Endothelial cell of umbilical vein (primary cell): Measurements from ENCODE around the gene NFATC1. TPM values are rescaled to one million over a fixed set of nuclear protein-coding genes. Genes with fewer than 3 reads are reported as not detected.
A peak's percentile ranks its signal among the peaks of the same experiment; 100 is the strongest.

Source experiments
- BruUV-seq: library from RNA; stranded (reverse); fragments of 400-500 nt; replicated peaks from 2 replicates; lab custom pipeline; 2021; lab: Mats Ljungman, UMichigan
- CTCF ChIA-PET: fragments of 300-600, 350-600 bp; sonication (Branson Sonifier 250); formaldehyde crosslinking; loops from one replicate; lab custom pipeline; 2021; ENCODE audit warnings: antibody characterized with exemption, inconsistent platforms; lab: Charles Lee
- POLR2A ChIA-PET: fragments of 300-600, 350-600 bp; sonication (Branson Sonifier 250); formaldehyde crosslinking; loops from one replicate; lab custom pipeline; 2021; ENCODE audit warnings: antibody characterized with exemption, inconsistent platforms; lab: Charles Lee
- DNase-seq: peaks from one replicate; pipeline ENCODE4 v3.0.0-alpha.2; 2011; ENCODE audit warnings: low read depth, low spot score
- FAIRE-seq: peaks from 2 replicates; lab custom pipeline; 2011; peaks lifted over from hg19 to GRCh38; lab: Jason Lieb, UNC
- H2AFZ ChIP-seq: 2 replicates; pipeline ENCODE4 v1.6.0; 2012; ENCODE audit warnings: low read depth, low read length, control low read depth, inconsistent platforms
- H3K27ac ChIP-seq: 2 replicates; pipeline ENCODE4 v1.5.1; 2011; ENCODE audit warnings: low read depth, mild to moderate bottlenecking, control low read depth, low read length, moderate library complexity; ENCODE audit not compliant: insufficient read depth
- H3K27me3 ChIP-seq, 2 experiments: 2 replicates each; pipeline versions ENCODE4 v1.6.0 to v1.6.1; 2011; ENCODE audit warnings: low read length in 2 of 2, mixed read lengths in 1 of 2; ENCODE audit not compliant: control insufficient read depth in 2 of 2, insufficient read depth in 2 of 2
- H3K36me3 ChIP-seq, 2 experiments: 2 replicates in 1 of 2; 3 replicates in 1 of 2; pipeline ENCODE4 v1.5.1; 2011; ENCODE audit warnings: low read length in 2 of 2, mild to moderate bottlenecking in 1 of 2, moderate library complexity in 1 of 2; ENCODE audit not compliant: control insufficient read depth in 2 of 2, insufficient read depth in 2 of 2; ENCODE audit errors: extremely low read depth in 1 of 2
- H3K4me1 ChIP-seq: 3 replicates; pipeline ENCODE4 v1.5.1; 2011; ENCODE audit warnings: mild to moderate bottlenecking, low read length; ENCODE audit not compliant: control insufficient read depth, insufficient read depth; ENCODE audit errors: extremely low read depth
- H3K4me2 ChIP-seq: 2 replicates; pipeline ENCODE4 v1.6.1; 2011; ENCODE audit warnings: low read length, control low read depth, mixed read lengths; ENCODE audit not compliant: insufficient read depth
- H3K4me3 ChIP-seq, 3 experiments: fragments of 200-600 bp in 1 of 3; sonication (generic), shearing (Covaris generic) in 1 of 3; replicated peaks in 1 of 3; 2 replicates each; pipeline ENCODE4 v1.5.1; 2011 to 2016; ENCODE audit warnings: control low read depth in 3 of 3, low read length in 3 of 3, mild to moderate bottlenecking in 2 of 3, inconsistent platforms in 1 of 3, low read depth in 1 of 3, moderate library complexity in 1 of 3; ENCODE audit not compliant: insufficient read depth in 1 of 3
- H3K79me2 ChIP-seq: 2 replicates; pipeline ENCODE4 v1.6.0; 2012; ENCODE audit warnings: low read length, inconsistent platforms; ENCODE audit not compliant: control insufficient read depth, insufficient read depth
- H3K9ac ChIP-seq: replicated peaks from 2 replicates; pipeline ENCODE3; 2011; ENCODE audit warnings: low read length, control low read depth; ENCODE audit not compliant: insufficient read depth; ENCODE audit errors: extremely low read depth
- H3K9me1 ChIP-seq: replicated peaks from 3 replicates; pipeline ENCODE4 v1.6.0; 2011; ENCODE audit warnings: mild to moderate bottlenecking, low read length; ENCODE audit not compliant: control insufficient read depth, insufficient read depth; ENCODE audit errors: extremely low read depth
- H3K9me3 ChIP-seq: replicated peaks from 2 replicates; pipeline ENCODE4 v1.5.1; 2012; ENCODE audit warnings: low read length, inconsistent platforms; ENCODE audit not compliant: control insufficient read depth, insufficient read depth
- H4K20me1 ChIP-seq: replicated peaks from 2 replicates; pipeline ENCODE3; 2011; ENCODE audit warnings: mild to moderate bottlenecking, low read length; ENCODE audit not compliant: control insufficient read depth, insufficient read depth; ENCODE audit errors: extremely low read depth
- CTCF ChIP-seq, 2 donors: IDR thresholded peaks; 1 replicate in 1 of 2; 2 replicates in 1 of 2; pipeline ENCODE4 v1.5.1; 2011; ENCODE audit warnings: low read length in 2 of 2, mild to moderate bottlenecking in 2 of 2, moderate library complexity in 2 of 2, control low read depth in 1 of 2, inconsistent platforms in 1 of 2, low read depth in 1 of 2; ENCODE audit not compliant: insufficient read depth in 1 of 2; ENCODE audit errors: extremely low read depth in 1 of 2
- EZH2 ChIP-seq: IDR thresholded peaks from 2 replicates; pipeline ENCODE4 v1.6.1; 2012; ENCODE audit warnings: borderline replicate concordance, low read depth, mild to moderate bottlenecking, moderate library complexity, low read length, inconsistent platforms; ENCODE audit not compliant: severe bottlenecking
- FOS ChIP-seq: IDR thresholded peaks from 2 replicates; pipeline ENCODE4 v1.6.1; 2011; ENCODE audit warnings: mild to moderate bottlenecking, low read length, moderate library complexity, borderline replicate concordance; ENCODE audit not compliant: insufficient read depth
- GATA2 ChIP-seq: IDR thresholded peaks from 2 replicates; pipeline ENCODE4 v1.7.0; 2011; ENCODE audit warnings: low read depth, mild to moderate bottlenecking, moderate library complexity, mixed read lengths, low read length; ENCODE audit not compliant: insufficient read length, insufficient read depth
- JUN ChIP-seq: IDR thresholded peaks from 2 replicates; pipeline ENCODE4 v1.6.1; 2011; ENCODE audit warnings: borderline replicate concordance, low read depth; ENCODE audit not compliant: insufficient read length, insufficient read depth
- MYC ChIP-seq: IDR thresholded peaks from one replicate; pipeline ENCODE4 v1.6.1; 2011; ENCODE audit warnings: mild to moderate bottlenecking, low read depth, low read length
- POLR2A ChIP-seq: IDR thresholded peaks from 2 replicates; pipeline ENCODE4 v1.6.1; 2012; ENCODE audit warnings: low read depth, mild to moderate bottlenecking, control low read depth, low read length
- POLR2AphosphoS5 ChIP-seq: IDR thresholded peaks from 2 replicates; pipeline ENCODE4 v1.6.1; 2012; ENCODE audit warnings: low read depth, mild to moderate bottlenecking, control low read depth, low read length, moderate library complexity; ENCODE audit not compliant: insufficient read depth
- dilution Hi-C: fragments of 300-500 bp; cut with MboI; formaldehyde crosslinking; loops from one replicate; pipeline ENCODE4 v1.15.0; 2019; ENCODE audit warnings: low sequenced_read_pairs; ENCODE audit not compliant: extremely low pct_ligation_motif_present
- intact Hi-C: fragments of 100-400 bp; cut with micrococcal nuclease; formaldehyde crosslinking; loops from one replicate; pipeline ENCODE4 v1.10.0; 2022
- polyA plus RNA-seq, 4 experiments: library from polyadenylated mRNA; depleted of rRNA in 3 of 4; stranded (reverse) in 3 of 4; unstranded in 1 of 4; fragments of >200 nt; gene quantifications; 2 replicates each; pipeline versions ENCODE4 v1.2.1 to v1.2.3, GENCODE V29; 2011 to 2012; ENCODE audit warnings: missing spikeins in 1 of 4
- total RNA-seq: library from RNA; stranded (reverse); gene quantifications from 2 replicates; pipeline ENCODE4 v1.2.3, GENCODE V29; 2021
- TF ChIP-seq, protein P1 (sequence below): IDR thresholded peaks from 2 replicates; pipeline ENCODE4 v1.6.1; 2011; ENCODE audit not compliant: insufficient read depth, insufficient read length

NFATC1 gene
- total and polyA plus RNA-seq, 2 donors (not counting 3 experiments of a cell fraction or from before 2014, with no cell fraction given) = 11.1 to 30.0 TPM

DNA sequence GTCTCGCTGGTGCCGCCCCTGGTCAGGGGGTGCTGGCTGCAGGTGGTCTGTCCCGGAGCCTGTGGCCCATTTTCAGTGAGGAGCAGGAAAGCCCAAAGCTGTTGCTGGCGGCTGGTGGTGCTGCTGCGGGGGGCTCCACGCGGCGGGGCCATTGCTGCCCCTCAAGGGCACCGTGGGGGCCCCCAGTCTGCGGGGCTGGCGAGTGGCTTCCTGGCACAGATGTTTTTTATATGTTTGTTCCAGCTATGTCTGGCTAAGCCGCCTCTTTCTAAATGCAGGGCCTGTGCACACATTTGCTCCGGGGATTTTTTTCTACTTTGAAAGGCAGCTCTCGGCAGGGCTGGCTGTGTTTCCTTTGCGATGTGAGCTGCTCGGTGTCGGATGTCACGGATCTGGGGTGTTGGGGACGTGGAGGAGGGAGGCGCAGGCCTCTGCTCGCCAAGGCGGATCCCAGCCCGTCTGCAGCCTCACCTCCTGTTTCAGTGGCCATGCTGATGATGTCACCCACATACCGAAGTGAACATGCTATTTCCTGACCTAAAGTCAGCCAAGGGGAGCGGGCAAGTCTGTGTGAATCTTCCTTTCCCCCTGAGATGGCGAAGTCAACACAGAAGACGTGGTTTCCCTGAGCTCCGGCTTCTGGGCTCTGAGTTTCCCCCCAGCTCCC lies 171.9 kb downstream of the NFATC1 start:
- CTCF ChIA-PET = interaction anchor here (0.6 to 1.3 kb wide), 3 partner anchors 171 to 254 kb away, joined by 3 to 4 read pairs (median 3); no protein-coding TSS in a partner anchor
- H3K27me3 ChIP-seq = no peaks in the 10 kb centered on the region
- peak overlapping the region; percentile 56 for H3K9ac ChIP-seq
- no peaks in the 10 kb centered on the region for H4K20me1 ChIP-seq
- no peaks in the 10 kb centered on the region for H3K9me1 ChIP-seq
- H3K4me1 ChIP-seq = peaks cover 10% of the 10 kb centered on the region
- intact Hi-C loops = no loop called here
- POLR2A ChIA-PET = no interaction called here
- TF ChIP-seq POLR2AphosphoS5 (peak; percentile 30), FOS (peak; percentile 24), JUN (peak; percentile 84), MYC (no peak)
- H3K4me2 ChIP-seq = peak overlapping the region; percentile 66
- H3K27ac ChIP-seq = peak overlapping the region; percentile 66
- peak overlapping the region; percentile 95 for H2AFZ ChIP-seq
- H3K4me3 ChIP-seq = no peak overlapping the region
- no peaks in the 10 kb centered on the region for H3K9me3 ChIP-seq
- dilution Hi-C loops = no loop called here
- FAIRE-seq (peak; percentile 95), DNase-seq (peak; percentile 80)
- no peaks in the 10 kb centered on the region for H3K79me2 ChIP-seq
- TSS peak; percentile 31 for BruUV-seq
- H3K36me3 ChIP-seq = no peaks in the 10 kb centered on the region

- CTCF ChIA-PET = interaction anchor here (0.6 to 1.3 kb wide), 2 partner anchors 173 to 188 kb away, joined by 3 to 4 read pairs; no protein-coding TSS in a partner anchor
- intact Hi-C loops = no loop called here
- Histone ChIP-seq H3K4me2 (no peak overlapping the region), H3K27ac (no peak overlapping the region), H3K9ac (no peak overlapping the region), H3K9me1 (no peaks in the 10 kb centered on the region), H2AFZ (no peak overlapping the region), H3K4me3 (no peak overlapping the region), H3K27me3 (no peaks in the 10 kb centered on the region), H3K79me2 (no peaks in the 10 kb centered on the region), H3K9me3 (no peaks in the 10 kb centered on the region), H4K20me1 (no peaks in the 10 kb centered on the region), H3K36me3 (no peaks in the 10 kb centered on the region), H3K4me1 (peaks cover 10% of the 10 kb centered on the region)
- TF ChIP-seq POLR2A (no peak), EZH2 (no peak), MYC (no peak), POLR2AphosphoS5 (no peak), GATA2 (no peak), CTCF (IDR thresholded peaks at IDR 0.05; ENCODE audit: extremely low read depth in 1 of 2, insufficient read depth in 1 of 2, low read depth in 1 of 2, low read length in 2 of 2) (no peak), JUN (no peak), FOS (no peak)
- TF ChIP-seq, protein P1, sequence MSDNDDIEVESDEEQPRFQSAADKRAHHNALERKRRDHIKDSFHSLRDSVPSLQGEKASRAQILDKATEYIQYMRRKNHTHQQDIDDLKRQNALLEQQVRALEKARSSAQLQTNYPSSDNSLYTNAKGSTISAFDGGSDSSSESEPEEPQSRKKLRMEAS = no peak
- dilution Hi-C loops = no loop called here
- POLR2A ChIA-PET = no interaction called here
- FAIRE-seq = no peak
- no TSS peak for BruUV-seq
- no peak for DNase-seq
Observed at GRCh38 chr18:79568543-79569205, 172.9 kb downstream of the NFATC1 start.
